IMR-90 (cell line): ENCODE results near the gene YKT6. TPM values are rescaled to one million over a fixed set of nuclear protein-coding genes. Genes with fewer than 3 reads are reported as not detected.

Experiments used
- ATAC-seq: fragments of 200-7000 bp; cut with Tn5 transposase; 2 replicates; pipeline ENCODE4 v1.9.1; 2020; ENCODE audit warnings: low read depth, mild to moderate bottlenecking, moderate library complexity
- BruUV-seq: library from RNA; stranded (reverse); fragments of 400-500 nt; replicated peaks from 2 replicates; lab custom pipeline; 2021; lab: Mats Ljungman, UMichigan
- CTCF ChIA-PET: fragments of 300-600 bp; formaldehyde crosslinking; extraction: SDS; loops from one replicate; lab custom pipeline; 2021; ENCODE audit warnings: antibody characterized with exemption; lab: Yijun Ruan, JAX
- POLR2A ChIA-PET: fragments of 300-600 bp; sonication (Branson Sonifier 250); formaldehyde crosslinking; loops from one replicate; lab custom pipeline; 2022; ENCODE audit warnings: antibody characterized with exemption; ENCODE audit not compliant: unreplicated experiment; lab: Charles Lee
- DNase-seq: peaks from one replicate; pipeline ENCODE4 v3.0.0; 2013
- H2AFZ ChIP-seq: replicated peaks from 2 replicates; pipeline ENCODE3; 2013; ENCODE audit warnings: low read length, mild to moderate bottlenecking; ENCODE audit not compliant: poor library complexity
- H2AK5ac ChIP-seq: 2 replicates; pipeline ENCODE4 v1.6.1; 2013; ENCODE audit warnings: low read depth, low read length, inconsistent platforms
- H2AK9ac ChIP-seq: replicated peaks from 2 replicates; pipeline ENCODE3; 2013; ENCODE audit warnings: mild to moderate bottlenecking, low read depth, low read length, moderate library complexity; ENCODE audit not compliant: poor library complexity
- H2BK120ac ChIP-seq: 2 replicates; pipeline ENCODE4 v1.6.1; 2013; ENCODE audit warnings: low read depth, low read length, inconsistent platforms
- H2BK15ac ChIP-seq: 3 replicates; pipeline ENCODE4 v1.6.1; 2013; ENCODE audit warnings: low read depth, low read length, inconsistent platforms
- H2BK20ac ChIP-seq: 2 replicates; pipeline ENCODE4 v1.6.1; 2013; ENCODE audit warnings: low read depth, mild to moderate bottlenecking, inconsistent platforms, low read length, moderate library complexity
- H2BK5ac ChIP-seq: 2 replicates; pipeline ENCODE4 v1.6.1; 2013; ENCODE audit warnings: mild to moderate bottlenecking, low read depth, low read length, inconsistent platforms; ENCODE audit not compliant: poor library complexity, severe bottlenecking
- H3K14ac ChIP-seq: replicated peaks from 2 replicates; pipeline ENCODE4 v1.6.1; 2013; ENCODE audit warnings: low read depth, low read length, inconsistent platforms
- H3K18ac ChIP-seq: 2 replicates; pipeline ENCODE4 v1.6.1; 2013; ENCODE audit warnings: low read depth, low read length, control low read depth
- H3K23ac ChIP-seq: 2 replicates; pipeline ENCODE4 v1.6.1; 2013; ENCODE audit warnings: low read depth, low read length, inconsistent platforms
- H3K27ac ChIP-seq: 2 replicates; pipeline ENCODE4 v1.5.1; 2013; ENCODE audit warnings: mild to moderate bottlenecking, control low read depth, low read length; ENCODE audit not compliant: insufficient read depth
- H3K27me3 ChIP-seq: 2 replicates; pipeline ENCODE4 v1.6.1; 2013; ENCODE audit warnings: low read length; ENCODE audit not compliant: control insufficient read depth, insufficient read depth
- H3K36me3 ChIP-seq: 2 replicates; pipeline ENCODE4 v1.6.1; 2013; ENCODE audit warnings: low read length, mixed read lengths; ENCODE audit not compliant: control insufficient read depth, insufficient read depth
- H3K4ac ChIP-seq: 2 replicates; pipeline ENCODE4 v1.6.1; 2013; ENCODE audit warnings: low read depth, low read length, inconsistent platforms
- H3K4me1 ChIP-seq: 2 replicates; pipeline ENCODE4 v1.6.1; 2013; ENCODE audit warnings: low read length, mixed read lengths; ENCODE audit not compliant: control insufficient read depth, insufficient read depth
- H3K4me2 ChIP-seq: 2 replicates; pipeline ENCODE4 v1.6.1; 2013; ENCODE audit warnings: low read depth, mild to moderate bottlenecking, control low read depth, low read length, moderate library complexity
- H3K4me3 ChIP-seq: 2 replicates; pipeline ENCODE4 v1.5.1; 2013; ENCODE audit warnings: low read depth, mild to moderate bottlenecking, control low read depth, low read length, moderate library complexity; ENCODE audit not compliant: insufficient read depth
- H3K56ac ChIP-seq: 2 replicates; pipeline ENCODE4 v1.6.1; 2013; ENCODE audit warnings: low read length, inconsistent platforms; ENCODE audit not compliant: insufficient read depth; ENCODE audit errors: extremely low read depth
- H3K79me1 ChIP-seq, 2 experiments: 2 replicates each; pipeline ENCODE4 v1.6.1; 2013; ENCODE audit warnings: low read length in 2 of 2, inconsistent platforms in 1 of 2, low read depth in 1 of 2
- H3K9ac ChIP-seq: 2 replicates; pipeline ENCODE4 v1.6.1; 2013; ENCODE audit warnings: low read depth, low read length, control low read depth
- H3K9me1 ChIP-seq: 2 replicates; pipeline ENCODE4 v1.6.1; 2013; ENCODE audit warnings: low read length, inconsistent platforms; ENCODE audit not compliant: insufficient read depth
- H3K9me3 ChIP-seq: 2 replicates; pipeline ENCODE4 v1.6.1; 2013; ENCODE audit warnings: low read length; ENCODE audit not compliant: control insufficient read depth, insufficient read depth
- H4K20me1 ChIP-seq: 2 replicates; pipeline ENCODE4 v1.6.1; 2013; ENCODE audit warnings: low read length, inconsistent platforms; ENCODE audit not compliant: insufficient read depth
- H4K5ac ChIP-seq: 2 replicates; pipeline ENCODE4 v1.6.1; 2013; ENCODE audit warnings: mild to moderate bottlenecking, low read depth, low read length, control low read depth
- H4K8ac ChIP-seq, 2 experiments: 2 replicates each; pipeline ENCODE4 v1.6.1; 2013; ENCODE audit warnings: low read depth in 2 of 2, low read length in 2 of 2, control low read depth in 1 of 2, inconsistent platforms in 1 of 2
- H4K91ac ChIP-seq: 2 replicates; pipeline ENCODE4 v1.6.1; 2013; ENCODE audit warnings: low read depth, low read length, inconsistent platforms; ENCODE audit not compliant: insufficient read depth
- BHLHE40 ChIP-seq: fragments of 150-350 bp; IDR thresholded peaks from 2 replicates; pipeline ENCODE4 v1.6.1; 2016; ENCODE audit warnings: mild to moderate bottlenecking, low read depth, low read length
- WGBS, 2 experiments: methylation state at CpG; one replicate each; pipeline versions ENCODE4 v1.1.5 to v1.1.7; 2013; ENCODE audit warnings: missing lambda C conversion rate in 2 of 2; ENCODE audit not compliant: insufficient read length in 1 of 2; ENCODE audit errors: extremely low coverage in 2 of 2; 5-methylcytosine and 5-hydroxymethylcytosine counted together
- dilution Hi-C: fragments of 300-500 bp; cut with HindIII; formaldehyde crosslinking; loops from one replicate; pipeline ENCODE4 v1.14.3; 2018; ENCODE audit warnings: low sequenced_read_pairs; ENCODE audit not compliant: unreplicated experiment
- in situ Hi-C: fragments of 300-500 bp; cut with MboI; formaldehyde crosslinking; loops from 3 replicates; pipeline ENCODE4 v1.14.3; 2019; ENCODE audit warnings: low sequenced_read_pairs, inconsistent platforms, mixed read lengths
- intact Hi-C: fragments of 100-400 bp; cut with micrococcal nuclease; formaldehyde crosslinking; loops from 2 replicates; pipeline ENCODE4 v1.10.0; 2022
- polyA plus RNA-seq, 3 experiments: library from polyadenylated mRNA; depleted of rRNA; stranded (reverse); fragments of >200 nt; gene quantifications; 2 replicates each; pipeline ENCODE4 v1.2.3, GENCODE V29; 2012; ENCODE audit warnings: low replicate concordance in 1 of 3
- total RNA-seq: library from RNA; depleted of rRNA; stranded (reverse); fragments of >200 nt; gene quantifications from 2 replicates; pipeline ENCODE4 v1.2.3, GENCODE V29; 2012
- TF ChIP-seq, protein P1 (sequence below): conservative IDR thresholded peaks from 2 replicates; pipeline ENCODE4 v1.5.1; 2012; ENCODE audit warnings: mild to moderate bottlenecking, low read depth, low read length, improper control_type of control experiment

Gene YKT6
- total and polyA plus RNA-seq, 2 of the 4 experiments (the other 2 are of a cell fraction), result 115 to 120 TPM

DNA sequence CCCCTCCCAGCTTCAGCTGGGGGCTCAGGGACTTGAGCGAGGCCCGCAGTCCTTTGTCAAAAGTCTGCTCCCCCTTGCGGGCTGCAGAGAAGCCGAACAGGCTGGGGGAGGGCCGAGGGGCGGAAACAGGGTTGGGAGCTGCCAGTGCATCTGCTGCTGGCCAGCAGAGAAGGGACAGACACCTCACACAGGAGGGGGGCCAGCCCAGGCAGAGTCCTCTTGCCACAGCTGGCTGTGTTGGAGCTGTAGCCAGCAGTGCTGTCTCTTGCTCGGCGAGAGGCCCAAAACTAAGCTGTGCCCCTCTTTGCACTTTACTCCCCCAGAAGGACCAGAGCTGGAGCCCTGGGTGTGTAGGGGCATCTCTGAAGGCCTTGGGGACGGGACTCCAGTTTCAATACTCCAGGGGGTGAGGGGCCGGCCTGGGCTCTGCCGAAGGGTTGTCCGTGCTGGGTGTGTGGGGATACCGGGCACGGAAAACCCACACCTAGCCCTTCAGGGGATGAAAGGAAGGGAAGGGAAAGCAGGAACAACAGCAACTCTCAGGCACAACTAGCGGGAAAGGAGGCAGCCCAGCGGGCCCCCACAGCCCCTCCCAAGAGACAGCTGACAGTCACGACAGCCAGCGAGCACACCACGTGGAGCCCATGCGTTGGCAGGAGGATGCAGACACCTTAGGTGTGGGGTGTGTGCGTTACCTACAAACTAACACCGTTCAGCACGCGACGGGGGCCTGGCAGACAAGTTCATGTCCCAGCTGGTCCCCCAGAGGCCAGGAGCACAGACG is 17.8 kb downstream of the YKT6 start:
- WGBS, 2 experiments, result 65% methylated on average over 9 of the region's 26 CpGs; no CpG with 5 or more reads in 1 of the 2 experiments
- Histone ChIP-seq H3K18ac (no peak overlapping the region), H2BK15ac (no peak overlapping the region), H2BK120ac (no peak overlapping the region), H3K56ac (no peak overlapping the region), H3K23ac (no peak overlapping the region), H2AK9ac (peak overlapping the region; percentile 26), H3K9me1 (no peaks in the 10 kb centered on the region), H3K9me3 (peaks cover 3% of the 10 kb centered on the region), H3K4me2 (no peak overlapping the region), H2AK5ac (no peak overlapping the region), H3K14ac (no peak overlapping the region), H3K79me1 (no peaks in the 10 kb centered on the region), H4K8ac (no peak overlapping the region), H3K4me3 (no peak overlapping the region), H3K9ac (no peak overlapping the region), H2BK5ac (no peak overlapping the region), H4K5ac (no peak overlapping the region), H4K91ac (no peak overlapping the region), H4K20me1 (peaks cover 6% of the 10 kb centered on the region; the same call in 1 of the 2 replicates), H3K27me3 (peaks cover 11% of the 10 kb centered on the region), H2AFZ (peak overlapping the region; percentile 39), H3K27ac (no peak overlapping the region), H3K36me3 (peaks cover 5% of the 10 kb centered on the region), H2BK20ac (no peak overlapping the region), H3K4ac (no peak overlapping the region), H3K4me1 (no peaks in the 10 kb centered on the region)
- ATAC-seq (peak; percentile 40), DNase-seq (no peak)
- in situ Hi-C loops (no loop called here), intact Hi-C loops (no loop called here), dilution Hi-C loops (no loop called here)
- CTCF ChIA-PET, result no interaction called here
- POLR2A ChIA-PET, result interaction anchor here (0.7 kb wide), 1 partner anchor 10 kb away, joined by 10 read pairs; no protein-coding TSS in a partner anchor
- no TSS peak for BruUV-seq
- TF ChIP-seq, protein P1, sequence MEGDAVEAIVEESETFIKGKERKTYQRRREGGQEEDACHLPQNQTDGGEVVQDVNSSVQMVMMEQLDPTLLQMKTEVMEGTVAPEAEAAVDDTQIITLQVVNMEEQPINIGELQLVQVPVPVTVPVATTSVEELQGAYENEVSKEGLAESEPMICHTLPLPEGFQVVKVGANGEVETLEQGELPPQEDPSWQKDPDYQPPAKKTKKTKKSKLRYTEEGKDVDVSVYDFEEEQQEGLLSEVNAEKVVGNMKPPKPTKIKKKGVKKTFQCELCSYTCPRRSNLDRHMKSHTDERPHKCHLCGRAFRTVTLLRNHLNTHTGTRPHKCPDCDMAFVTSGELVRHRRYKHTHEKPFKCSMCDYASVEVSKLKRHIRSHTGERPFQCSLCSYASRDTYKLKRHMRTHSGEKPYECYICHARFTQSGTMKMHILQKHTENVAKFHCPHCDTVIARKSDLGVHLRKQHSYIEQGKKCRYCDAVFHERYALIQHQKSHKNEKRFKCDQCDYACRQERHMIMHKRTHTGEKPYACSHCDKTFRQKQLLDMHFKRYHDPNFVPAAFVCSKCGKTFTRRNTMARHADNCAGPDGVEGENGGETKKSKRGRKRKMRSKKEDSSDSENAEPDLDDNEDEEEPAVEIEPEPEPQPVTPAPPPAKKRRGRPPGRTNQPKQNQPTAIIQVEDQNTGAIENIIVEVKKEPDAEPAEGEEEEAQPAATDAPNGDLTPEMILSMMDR, result peak; percentile 17; the same call in 1 of the 2 replicates
- no peak for TF ChIP-seq BHLHE40
